SK-N-MC (cell line): ENCODE data around the gene MAPK12.

Experiments used
- EZH2 ChIP-seq: fragments of 200-600 bp; sonication (generic); IDR thresholded peaks from one replicate; pipeline ENCODE4 v1.6.1; 2017; ENCODE audit warnings: antibody characterized with exemption
- FOXP2 ChIP-seq: optimal IDR thresholded peaks from 2 replicates; pipeline ENCODE3; 2011; ENCODE audit warnings: mild to moderate bottlenecking, moderate library complexity; ENCODE audit not compliant: insufficient read depth; ENCODE audit errors: extremely low read length, control extremely low read depth
- POLR2AphosphoS5 ChIP-seq: IDR thresholded peaks from 2 replicates; pipeline ENCODE4 v1.6.1; 2012; ENCODE audit warnings: mild to moderate bottlenecking, low read depth, low read length, borderline replicate concordance

DNA sequence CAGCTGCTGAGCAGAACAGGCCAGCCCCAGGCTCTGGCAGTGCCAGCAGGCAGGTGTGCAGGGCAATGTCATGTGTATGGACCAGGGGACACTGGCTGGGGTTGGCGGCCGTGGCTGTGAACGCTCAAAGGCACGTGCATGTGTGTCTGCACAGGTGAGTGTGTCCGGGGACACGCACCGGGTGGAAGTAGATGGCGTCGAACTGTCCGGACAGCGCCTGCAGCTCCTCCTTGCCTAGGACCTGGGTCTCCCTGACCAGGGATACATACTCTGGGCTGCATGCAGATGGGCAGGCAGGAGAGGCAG, 11.3 kb downstream of the MAPK12 start:
- no peak for TF ChIP-seq POLR2AphosphoS5
- no peak for TF ChIP-seq EZH2
- no peak for TF ChIP-seq FOXP2
